HFFc6 (cell line): Measurements from ENCODE around the gene SDSL. TPM values are rescaled to one million over a fixed set of nuclear protein-coding genes. Genes with fewer than 3 reads are reported as not detected.

ENCODE experiments used
- DNase-seq: peaks from one replicate; pipeline ENCODE4 v3.0.0-alpha.2; 2018
- H3K27ac Mint-ChIP-seq: 2 replicates; pipeline ENCODE4 v1.8.0; 2020; ENCODE audit warnings: mild to moderate bottlenecking, mixed read lengths
- H3K27me3 Mint-ChIP-seq: 2 replicates; pipeline ENCODE4 v1.8.0; 2021; ENCODE audit warnings: mild to moderate bottlenecking, moderate library complexity, mixed read lengths; ENCODE audit not compliant: insufficient read depth
- H3K36me3 Mint-ChIP-seq: 2 replicates; pipeline ENCODE4 v1.8.0; 2021; ENCODE audit warnings: low read depth, mixed read lengths
- H3K4me1 Mint-ChIP-seq: 2 replicates; pipeline ENCODE4 v1.8.0; 2020; ENCODE audit warnings: low read depth, mixed read lengths
- H3K4me3 Mint-ChIP-seq: 2 replicates; pipeline ENCODE4 v1.8.0; 2020; ENCODE audit warnings: mild to moderate bottlenecking, moderate library complexity, mixed read lengths
- H3K9me3 Mint-ChIP-seq: 2 replicates; pipeline ENCODE4 v1.8.0; 2020; ENCODE audit warnings: mild to moderate bottlenecking, mixed read lengths
- total RNA-seq, 6 experiments: library from RNA; stranded (reverse); fragmentation: NEBNext Ultra II Directional; extraction: Animal tissue kit (Norgen Biotek cat#: 25700); gene quantifications; 2 replicates in 1 of 6; 3 replicates in 5 of 6; pipeline ENCODE4 v1.2.3, GENCODE V29; 2021
- TF ChIP-seq, protein P1 (sequence below): fragments of 200-600 bp; sonication (generic); IDR thresholded peaks from 2 replicates; pipeline ENCODE4 v1.5.0; 2021; ENCODE audit warnings: antibody characterized with exemption, mild to moderate bottlenecking

SDSL gene
- total RNA-seq, 6 experiments from 2014 or later: 8.5 to 11.6 (median 10.4) TPM

DNA sequence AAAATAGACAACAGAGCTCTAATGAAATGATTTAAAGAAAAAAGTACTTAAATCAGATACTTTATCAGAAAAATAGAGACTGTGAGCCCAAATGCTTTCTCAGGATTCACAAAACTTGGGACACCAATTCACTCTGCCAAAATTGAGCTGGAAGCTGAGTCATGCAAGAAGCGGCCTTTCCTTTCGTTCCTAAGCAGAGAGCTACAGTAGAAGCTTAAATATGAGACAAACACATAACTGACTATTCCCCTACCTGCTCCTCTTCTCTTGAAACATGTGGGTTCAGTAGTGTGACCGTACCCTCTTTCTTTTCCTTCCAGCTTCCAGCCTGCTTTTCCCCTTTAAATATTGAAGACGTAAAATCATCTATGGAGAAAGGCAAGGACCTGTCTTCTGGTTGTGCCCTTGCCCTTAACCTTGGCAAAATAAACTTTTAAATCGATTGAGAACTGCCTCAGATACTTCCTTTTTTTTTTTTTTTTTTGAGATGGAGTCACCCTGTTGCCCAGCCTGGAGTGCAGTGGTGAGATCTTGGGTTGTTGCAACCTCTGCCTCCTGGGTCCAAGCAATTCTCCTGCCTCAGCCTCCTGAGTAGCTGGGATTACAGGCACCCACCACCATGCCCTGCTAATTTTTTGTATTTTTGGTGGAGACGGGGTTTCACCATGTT lies 14.1 kb upstream of the SDSL start:
- TF ChIP-seq, protein P1, sequence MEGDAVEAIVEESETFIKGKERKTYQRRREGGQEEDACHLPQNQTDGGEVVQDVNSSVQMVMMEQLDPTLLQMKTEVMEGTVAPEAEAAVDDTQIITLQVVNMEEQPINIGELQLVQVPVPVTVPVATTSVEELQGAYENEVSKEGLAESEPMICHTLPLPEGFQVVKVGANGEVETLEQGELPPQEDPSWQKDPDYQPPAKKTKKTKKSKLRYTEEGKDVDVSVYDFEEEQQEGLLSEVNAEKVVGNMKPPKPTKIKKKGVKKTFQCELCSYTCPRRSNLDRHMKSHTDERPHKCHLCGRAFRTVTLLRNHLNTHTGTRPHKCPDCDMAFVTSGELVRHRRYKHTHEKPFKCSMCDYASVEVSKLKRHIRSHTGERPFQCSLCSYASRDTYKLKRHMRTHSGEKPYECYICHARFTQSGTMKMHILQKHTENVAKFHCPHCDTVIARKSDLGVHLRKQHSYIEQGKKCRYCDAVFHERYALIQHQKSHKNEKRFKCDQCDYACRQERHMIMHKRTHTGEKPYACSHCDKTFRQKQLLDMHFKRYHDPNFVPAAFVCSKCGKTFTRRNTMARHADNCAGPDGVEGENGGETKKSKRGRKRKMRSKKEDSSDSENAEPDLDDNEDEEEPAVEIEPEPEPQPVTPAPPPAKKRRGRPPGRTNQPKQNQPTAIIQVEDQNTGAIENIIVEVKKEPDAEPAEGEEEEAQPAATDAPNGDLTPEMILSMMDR: no peak

DNA sequence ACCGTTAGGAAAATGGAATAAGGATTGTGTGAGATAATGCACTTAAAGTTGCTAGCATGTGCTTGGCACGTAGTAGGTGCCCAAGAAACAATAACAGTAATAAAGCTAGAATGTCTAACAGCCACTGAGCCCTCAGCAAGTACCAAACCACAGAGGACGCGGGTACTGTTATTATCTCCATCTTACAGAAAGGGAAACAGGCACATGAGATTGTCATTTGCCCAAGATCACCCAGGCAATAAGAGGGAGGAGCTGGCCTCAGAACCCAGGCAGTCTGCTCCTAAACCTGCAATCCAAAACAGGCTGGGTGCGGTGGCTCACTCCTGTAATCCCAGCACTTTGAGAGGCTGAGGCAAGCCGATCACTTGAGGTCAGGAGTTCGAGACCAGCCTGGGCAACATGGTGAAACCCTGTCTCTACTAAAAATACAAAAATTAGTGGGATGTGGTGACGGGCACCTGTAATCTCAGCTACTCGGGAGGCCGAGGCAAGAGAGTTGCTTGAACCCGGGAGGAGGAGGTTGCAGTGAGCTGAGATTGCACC lies 13.4 kb upstream of the SDSL start:
- H3K4me3 Mint-ChIP-seq: no peak overlapping the region
- TF ChIP-seq, protein P1: no peak
- no peaks in the 10 kb centered on the region for H3K9me3 Mint-ChIP-seq
- H3K36me3 Mint-ChIP-seq: no peaks in the 10 kb centered on the region
- no peak overlapping the region for H3K27ac Mint-ChIP-seq
- DNase-seq: no peak
- peaks cover 11% of the 10 kb centered on the region for H3K4me1 Mint-ChIP-seq
- peaks cover 12% of the 10 kb centered on the region for H3K27me3 Mint-ChIP-seq

More for the DNA sequence above, 14.1 kb upstream of the SDSL start:
- Mint-ChIP-seq H3K27ac (peak overlapping the region; percentile 31; the same call in 1 of the 2 replicates), H3K36me3 (no peaks in the 10 kb centered on the region), H3K4me1 (peaks cover 11% of the 10 kb centered on the region), H3K27me3 (peaks cover 14% of the 10 kb centered on the region), H3K4me3 (no peak overlapping the region), H3K9me3 (no peaks in the 10 kb centered on the region)
- DNase-seq: peak; percentile 31

DNA sequence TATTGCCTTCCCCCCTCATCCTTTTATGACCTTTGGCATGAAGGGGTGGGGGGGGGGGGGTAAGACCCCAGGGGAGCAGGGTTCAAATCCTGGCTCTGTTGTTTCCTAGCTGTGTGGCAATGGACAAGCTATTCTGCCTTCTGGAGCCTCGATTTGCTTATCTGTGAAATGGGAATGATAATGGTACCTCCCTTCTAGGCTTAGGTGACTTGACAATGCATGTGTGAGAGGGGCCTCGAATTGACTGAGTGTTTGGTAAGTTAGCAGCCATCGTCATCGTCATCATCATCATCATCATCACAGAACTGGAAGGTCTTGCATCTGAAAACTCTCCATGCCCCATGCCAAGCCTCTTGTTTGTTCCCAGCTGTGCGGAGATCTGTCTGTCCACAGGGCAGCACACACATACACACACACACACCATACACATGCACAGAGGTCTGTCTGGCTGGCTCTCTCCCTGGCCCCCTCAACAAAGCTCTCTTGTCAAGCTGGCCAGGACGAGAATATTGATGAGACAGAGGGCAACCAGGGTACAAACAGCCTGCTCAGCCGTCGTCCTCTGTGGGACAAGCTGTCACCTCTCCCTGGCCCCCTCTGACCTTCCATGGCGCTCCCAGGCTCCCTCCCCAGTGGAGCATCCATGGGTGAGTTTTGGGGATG lies 12.6 kb upstream of the SDSL start:
- H3K36me3 Mint-ChIP-seq: no peaks in the 10 kb centered on the region
- TF ChIP-seq, protein P1: no peak
- peaks cover 12% of the 10 kb centered on the region for H3K27me3 Mint-ChIP-seq
- no peak overlapping the region for H3K4me3 Mint-ChIP-seq
- no peak overlapping the region for H3K27ac Mint-ChIP-seq
- H3K9me3 Mint-ChIP-seq: no peaks in the 10 kb centered on the region
- H3K4me1 Mint-ChIP-seq: peaks cover 11% of the 10 kb centered on the region
- DNase-seq: no peak

DNA sequence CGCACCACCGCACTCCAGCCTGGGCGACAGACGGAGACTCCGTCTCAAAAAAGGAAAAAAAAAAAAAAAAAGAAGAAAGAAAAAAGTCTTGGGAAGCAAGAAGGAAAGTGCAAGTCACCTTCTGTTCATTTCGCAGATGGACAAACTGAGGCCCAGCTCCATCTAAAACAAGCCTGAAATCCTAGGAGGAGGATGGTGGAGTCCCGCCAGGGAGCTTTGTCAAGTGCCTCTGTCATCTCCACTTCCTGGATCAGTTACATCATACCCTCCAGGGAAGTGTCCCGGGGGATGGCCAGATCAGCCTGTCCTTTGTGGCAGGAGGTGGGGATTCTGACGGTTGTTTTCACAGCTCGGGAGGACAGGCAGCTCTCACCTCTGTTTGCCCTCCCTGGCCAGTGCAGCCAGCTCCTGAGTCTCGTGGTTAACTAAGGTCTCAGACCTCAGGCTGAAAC lies 8.7 kb upstream of the SDSL start:
- Mint-ChIP-seq H3K27ac (no peak overlapping the region), H3K36me3 (no peaks in the 10 kb centered on the region), H3K4me3 (no peak overlapping the region), H3K27me3 (peaks cover 25% of the 10 kb centered on the region), H3K4me1 (peaks cover 6% of the 10 kb centered on the region), H3K9me3 (no peaks in the 10 kb centered on the region)
- TF ChIP-seq, protein P1: no peak
- no peak for DNase-seq

DNA sequence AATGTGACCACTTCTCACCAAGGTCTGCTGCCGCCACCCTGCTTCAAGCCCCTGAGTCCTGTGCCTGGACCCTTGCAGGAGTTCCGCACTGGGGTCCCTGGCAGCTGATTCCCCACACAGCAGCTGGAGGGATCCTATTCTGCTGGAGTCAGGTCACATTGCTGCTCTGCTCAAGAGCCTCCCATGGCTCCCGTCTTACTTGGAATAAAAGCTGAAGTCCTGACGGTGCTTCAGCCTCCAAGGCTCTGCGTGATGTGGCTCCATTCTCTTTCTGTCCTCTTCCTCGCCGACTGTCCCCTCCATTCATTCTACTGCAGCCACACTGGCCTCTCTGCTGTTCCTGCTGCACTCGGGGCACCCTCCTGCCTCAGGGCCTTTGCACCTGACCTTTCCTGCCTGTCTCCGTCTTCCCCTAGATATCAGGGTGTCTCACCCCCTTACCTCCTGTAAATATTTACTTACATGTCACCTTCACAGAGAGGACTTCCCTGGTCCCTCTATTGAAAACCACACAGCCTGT lies 7.6 kb upstream of the SDSL start:
- TF ChIP-seq, protein P1: no peak
- DNase-seq: no peak
- Mint-ChIP-seq H3K27me3 (peaks cover 32% of the 10 kb centered on the region), H3K4me1 (peaks cover 5% of the 10 kb centered on the region; the same call in 1 of the 2 replicates), H3K27ac (no peak overlapping the region), H3K9me3 (no peaks in the 10 kb centered on the region), H3K36me3 (no peaks in the 10 kb centered on the region), H3K4me3 (no peak overlapping the region)
